Hematopoietic multipotent progenitor cell (in vitro differentiated cells): Measurements from ENCODE around the gene CHMP3. TPM values are rescaled to one million over a fixed set of nuclear protein-coding genes. Genes with fewer than 3 reads are reported as not detected.
"Not testable (repeated sequence)": the region's sequence is repeated elsewhere in the genome, so short reads cannot be mapped to it uniquely, and the experiment has no call there.

Source experiments
- DNase-seq, 3 donors: peaks; one replicate each; pipeline ENCODE4 v3.0.0-alpha.2; 2011 to 2015; ENCODE audit warnings: low read depth in 2 of 3, low spot score in 2 of 3
- total RNA-seq: library from RNA; depleted of rRNA; stranded (reverse); fragments of >200 nt; gene quantifications from one replicate; pipeline ENCODE4 v1.2.3, GENCODE V29; 2012

The CHMP3 gene
- total RNA-seq, 1 donor = 30.4 TPM

- DNase-seq = not testable (repeated sequence)
Observed at GRCh38 chr2:86549963-86550725, 13.1 kb downstream of the CHMP3 start.

- DNase-seq = not testable (repeated sequence)
Observed at GRCh38 chr2:86549440-86549839, 13.8 kb downstream of the CHMP3 start.

- DNase-seq = not testable (repeated sequence)
Observed at GRCh38 chr2:86548913-86549396, 14.3 kb downstream of the CHMP3 start.

- DNase-seq = not testable (repeated sequence)
Observed at GRCh38 chr2:86548165-86548912, 14.9 kb downstream of the CHMP3 start.

GRCh38 chr2:86545296-86545924, 17.8 kb downstream of the CHMP3 start:
- DNase-seq = not testable (repeated sequence)

- DNase-seq = not testable (repeated sequence)
Observed at GRCh38 chr2:86544278-86545099, 18.8 kb downstream of the CHMP3 start.

GRCh38 chr2:86543793-86544192, 19.4 kb downstream of the CHMP3 start:
- DNase-seq = no peak

- DNase-seq = no peak
Observed at GRCh38 chr2:86543335-86543734, 19.9 kb downstream of the CHMP3 start.

GRCh38 chr2:86542814-86543213, 20.4 kb downstream of the CHMP3 start:
- DNase-seq = no peak

- no peak for DNase-seq
Observed at GRCh38 chr2:86541334-86541733, 21.9 kb downstream of the CHMP3 start.

GRCh38 chr2:86533589-86533988, 29.7 kb downstream of the CHMP3 start:
- no peak for DNase-seq

GRCh38 chr2:86525421-86526340, 37.6 kb downstream of the CHMP3 start:
- no peak for DNase-seq

- DNase-seq = no peak
Observed at GRCh38 chr2:86523491-86523890, 39.8 kb downstream of the CHMP3 start.

GRCh38 chr2:86522711-86523110, 40.5 kb downstream of the CHMP3 start:
- no peak for DNase-seq

GRCh38 chr2:86521922-86522321, 41.3 kb downstream of the CHMP3 start:
- no peak for DNase-seq

GRCh38 chr2:86520153-86520552, 43.1 kb downstream of the CHMP3 start:
- DNase-seq = peak in 1 of 3 donors; percentile 4

GRCh38 chr2:86519349-86519748, 43.9 kb downstream of the CHMP3 start:
- DNase-seq = no peak

GRCh38 chr2:86518481-86518880, 44.8 kb downstream of the CHMP3 start:
- peak; percentile 16 to 70 (median 47) for DNase-seq

- DNase-seq = no peak
Observed at GRCh38 chr2:86513948-86514660, 49.1 kb downstream of the CHMP3 start.
